Mucosa of stomach (tissue), 1 donor: ENCODE data around the gene BMP2.

ENCODE experiments used
- H3K27me3 ChIP-seq: one replicate; pipeline ENCODE4 v1.7.0; 2013; ENCODE audit warnings: mild to moderate bottlenecking, low read length; ENCODE audit not compliant: control insufficient read depth, insufficient read depth
- H3K36me3 ChIP-seq: one replicate; pipeline ENCODE4 v1.7.0; 2013; ENCODE audit warnings: low read length; ENCODE audit not compliant: control insufficient read depth, insufficient read depth
- H3K4me1 ChIP-seq: one replicate; pipeline ENCODE4 v1.7.0; 2013; ENCODE audit warnings: mild to moderate bottlenecking, low read length; ENCODE audit not compliant: control insufficient read depth, insufficient read depth
- H3K4me3 ChIP-seq: one replicate; pipeline ENCODE4 v1.7.0; 2013; ENCODE audit warnings: low read length
- H3K9ac ChIP-seq: one replicate; pipeline ENCODE4 v1.7.0; 2013; ENCODE audit warnings: mild to moderate bottlenecking, low read length, moderate library complexity
- H3K9me3 ChIP-seq: one replicate; pipeline ENCODE4 v1.7.0; 2013; ENCODE audit warnings: mild to moderate bottlenecking, low read length, moderate library complexity; ENCODE audit not compliant: control insufficient read depth
- donor health status: Pancreatic carcinoma.

The BMP2 gene

GRCh38 chr20:6818033-6818808, 50.7 kb downstream of the BMP2 start:
- H3K9me3 ChIP-seq: no peaks in the 10 kb centered on the region
- no peaks in the 10 kb centered on the region for H3K36me3 ChIP-seq
- H3K4me3 ChIP-seq: no peak overlapping the region

GRCh38 chr20:6819599-6819998, 52.1 kb downstream of the BMP2 start:
- no peak overlapping the region for H3K4me3 ChIP-seq
- no peaks in the 10 kb centered on the region for H3K36me3 ChIP-seq
- no peaks in the 10 kb centered on the region for H3K4me1 ChIP-seq
- H3K9me3 ChIP-seq: no peaks in the 10 kb centered on the region
- no peaks in the 10 kb centered on the region for H3K27me3 ChIP-seq
- no peak overlapping the region for H3K9ac ChIP-seq

More at GRCh38 chr20:6818033-6818808, 50.7 kb downstream of the BMP2 start:
- H3K27me3 ChIP-seq: no peaks in the 10 kb centered on the region
- no peak overlapping the region for H3K9ac ChIP-seq
- H3K4me1 ChIP-seq: no peaks in the 10 kb centered on the region

- H3K9me3 ChIP-seq: no peaks in the 10 kb centered on the region
- no peak overlapping the region for H3K9ac ChIP-seq
- no peaks in the 10 kb centered on the region for H3K36me3 ChIP-seq
- no peaks in the 10 kb centered on the region for H3K27me3 ChIP-seq
- H3K4me3 ChIP-seq: no peak overlapping the region
- no peaks in the 10 kb centered on the region for H3K4me1 ChIP-seq
Measured at GRCh38 chr20:6824401-6824800, 56.9 kb downstream of the BMP2 start.

- Histone ChIP-seq H3K9me3 (no peaks in the 10 kb centered on the region), H3K27me3 (no peaks in the 10 kb centered on the region), H3K4me1 (no peaks in the 10 kb centered on the region), H3K9ac (no peak overlapping the region), H3K4me3 (no peak overlapping the region), H3K36me3 (no peaks in the 10 kb centered on the region)
Measured at GRCh38 chr20:6827472-6827871, 60.0 kb downstream of the BMP2 start.

GRCh38 chr20:6828794-6829423, 61.4 kb downstream of the BMP2 start:
- no peak overlapping the region for H3K9ac ChIP-seq

GRCh38 chr20:6829510-6830116, 62.1 kb downstream of the BMP2 start:
- no peaks in the 10 kb centered on the region for H3K9me3 ChIP-seq

More at GRCh38 chr20:6828794-6829423, 61.4 kb downstream of the BMP2 start:
- no peak overlapping the region for H3K4me3 ChIP-seq
- no peaks in the 10 kb centered on the region for H3K4me1 ChIP-seq
- H3K9me3 ChIP-seq: no peaks in the 10 kb centered on the region
- H3K27me3 ChIP-seq: no peaks in the 10 kb centered on the region
- H3K36me3 ChIP-seq: no peaks in the 10 kb centered on the region

More at GRCh38 chr20:6829510-6830116, 62.1 kb downstream of the BMP2 start:
- Histone ChIP-seq H3K36me3 (no peaks in the 10 kb centered on the region), H3K4me3 (no peak overlapping the region), H3K9ac (no peak overlapping the region), H3K27me3 (no peaks in the 10 kb centered on the region), H3K4me1 (no peaks in the 10 kb centered on the region)
